GM12891 (cell line): ENCODE data around the gene WNK1.

Source experiments
- POLR2A ChIP-seq: IDR thresholded peaks from 2 replicates; pipeline ENCODE4 v1.6.1; 2011; ENCODE audit warnings: low read depth, low read length, control low read depth
- POLR2AphosphoS5 ChIP-seq: IDR thresholded peaks from 2 replicates; pipeline ENCODE4 v1.6.1; 2011; ENCODE audit warnings: low read depth, low read length, control low read depth

DNA sequence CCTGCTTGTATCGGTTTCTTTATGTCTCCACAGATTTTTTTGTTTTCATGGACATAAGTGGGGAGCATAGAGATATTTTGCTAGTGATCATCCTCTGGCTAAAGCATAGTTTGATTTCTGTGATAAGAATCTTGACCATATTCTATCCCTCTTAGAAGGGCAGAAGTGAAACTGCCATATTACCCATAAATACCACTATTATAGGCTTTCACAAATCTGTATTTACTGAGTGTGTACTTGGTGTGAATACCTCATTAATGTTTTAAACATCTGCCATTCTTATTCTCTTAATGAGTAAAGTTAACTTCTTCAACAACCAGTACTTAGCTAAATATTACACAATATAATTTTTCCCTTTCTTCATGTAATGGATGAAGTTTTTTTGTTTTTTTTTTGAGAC lies 16.1 kb downstream of the WNK1 start:
- TF ChIP-seq POLR2AphosphoS5 = no peak
- TF ChIP-seq POLR2A = no peak
